ENCODE data around the gene HIVEP2.

HIVEP2 gene

DNA sequence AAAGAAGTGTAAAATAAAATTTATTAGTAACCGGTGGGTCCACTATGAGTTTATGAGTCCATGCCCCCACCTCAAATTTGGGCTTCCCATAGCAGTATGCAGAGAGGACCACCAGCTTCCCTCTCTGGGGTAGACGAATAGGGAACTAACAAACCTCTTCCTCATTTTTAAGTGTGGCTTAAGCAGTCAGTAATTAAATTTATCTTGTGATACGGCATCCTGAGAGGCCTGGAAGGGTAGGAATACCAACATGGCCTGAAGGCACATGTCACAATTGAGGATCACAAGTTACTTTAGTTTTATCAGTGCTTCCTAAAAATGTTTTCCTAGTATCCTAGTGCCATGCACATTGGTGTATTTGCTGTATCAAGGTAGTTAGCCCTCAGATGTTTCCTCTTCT lies 239.9 kb downstream of the HIVEP2 start:
- H3K4me1 ChIP-seq (ENCODE audit: low read depth, poor library complexity, severe bottlenecking): peaks cover 6% of the 10 kb centered on the region
- no peak overlapping the region for H2AFZ ChIP-seq (ENCODE audit: low read depth)
- no peaks in the 10 kb centered on the region for H3K36me3 ChIP-seq (ENCODE audit: insufficient read depth)
- H3K79me2 ChIP-seq (ENCODE audit: insufficient read depth, low read depth): no peaks in the 10 kb centered on the region
- no peaks in the 10 kb centered on the region for H4K20me1 ChIP-seq (ENCODE audit: insufficient read depth)
- no peaks in the 10 kb centered on the region for H3K27me3 ChIP-seq (ENCODE audit: insufficient read depth, low read depth)
- no peak overlapping the region for H3K27ac ChIP-seq
- TF ChIP-seq CTCF (conservative IDR thresholded peaks at IDR 0.05; ENCODE audit: low read depth, low read length): no peak
- H3K9ac ChIP-seq: no peak overlapping the region
- H3K4me2 ChIP-seq: no peak overlapping the region
- H3K4me3 ChIP-seq (IDR thresholded peaks at IDR 0.05; ENCODE audit: insufficient read depth, low read depth, low read length): no peak overlapping the region

GRCh38 chr6:142702501-142703460 lies 242.2 kb downstream of the HIVEP2 start:
- no peaks in the 10 kb centered on the region for H3K79me2 ChIP-seq (ENCODE audit: insufficient read depth, low read depth)
- H3K27me3 ChIP-seq (ENCODE audit: insufficient read depth, low read depth): no peaks in the 10 kb centered on the region
- H3K4me1 ChIP-seq (ENCODE audit: low read depth, poor library complexity, severe bottlenecking): peaks cover 6% of the 10 kb centered on the region
- H3K4me2 ChIP-seq: no peak overlapping the region
- no peaks in the 10 kb centered on the region for H4K20me1 ChIP-seq (ENCODE audit: insufficient read depth)
- no peak for TF ChIP-seq CTCF (conservative IDR thresholded peaks at IDR 0.05; ENCODE audit: low read depth, low read length)
- H3K4me3 ChIP-seq (IDR thresholded peaks at IDR 0.05; ENCODE audit: insufficient read depth, low read depth, low read length): no peak overlapping the region
- H3K9ac ChIP-seq: no peak overlapping the region
- H3K27ac ChIP-seq: no peak overlapping the region
- no peaks in the 10 kb centered on the region for H3K36me3 ChIP-seq (ENCODE audit: insufficient read depth)
- no peak overlapping the region for H2AFZ ChIP-seq (ENCODE audit: low read depth)

Measured in KMS-11 (cell line).